Measurements from ENCODE around the gene BZW1. TPM values are rescaled to one million over a fixed set of nuclear protein-coding genes. Genes with fewer than 3 reads are reported as not detected.
A peak's percentile ranks its signal among the peaks of the same experiment; 100 is the strongest.

The BZW1 gene
- total RNA-seq, 1 experiment from 2014 or later: 454 TPM

GRCh38 chr2:200863782-200864175 is 52.1 kb downstream of the BZW1 start:
- ATAC-seq (peak; percentile 28), DNase-seq (ENCODE audit: low read depth, low spot score) (no peak)
- ChIA-PET RAD21 (ENCODE audit: low non-redundant PET in 1 of 2, low total read pairs in 2 of 2, uncharacterized antibody in 2 of 2, unreplicated experiment in 2 of 2) (no interaction called here), POLR2A (interaction anchor here (1.0 to 2.7 kb wide), 7 partner anchors 19 to 287 kb away, joined by 3 to 19 read pairs (median 3); partner anchors contain the start of genes NIF3L1 and PPIL3), CTCF (interaction anchor here (1.0 kb wide), 1 partner anchor 161 kb away, joined by 3 read pairs; no protein-coding TSS in a partner anchor)
- Histone ChIP-seq H3K4me2 (ENCODE audit: low read length) (peak overlapping the region; percentile 78), H3K4me3 (replicated peaks in 1 of 2; ENCODE audit: low read depth in 1 of 2, low read length in 2 of 2) (peak overlapping the region; percentile 90 to 96), H3K9me3 (ENCODE audit: control insufficient read depth in 1 of 2, insufficient read depth in 1 of 2, low read depth in 1 of 2, low read length in 2 of 2) (no peaks in the 10 kb centered on the region), H3K79me2 (ENCODE audit: insufficient read depth, low read length) (peaks cover 56% of the 10 kb centered on the region), H3K9me2 (ENCODE audit: insufficient read depth) (no peaks in the 10 kb centered on the region), H3K9ac (ENCODE audit: low read length) (peak overlapping the region; percentile 94), H4K20me1 (ENCODE audit: insufficient read depth) (0 out of 2 replicates have a peak, but pooled peaks cover 3% of the 10 kb centered on the region), H3K27me3 (ENCODE audit: insufficient read depth, low read length) (no peaks in the 10 kb centered on the region), H3K27ac (ENCODE audit: low read depth, low read length) (peak overlapping the region; percentile 97), H2AFZ (ENCODE audit: low read depth, low read length, poor library complexity, severe bottlenecking) (no peak overlapping the region), H3K36me3 (ENCODE audit: control insufficient read depth in 1 of 2, insufficient read depth in 2 of 2, low read length in 2 of 2) (peaks cover 20 to 32% of the 10 kb centered on the region in 2 experiments), H3K4me1 (ENCODE audit: control insufficient read depth in 1 of 2, insufficient read depth in 2 of 2, low read length in 2 of 2) (peaks cover 6 to 23% of the 10 kb centered on the region in 2 experiments; a peak in 3 of 4 replicates)
- no TSS peak for BruUV-seq (replicated peaks)
- intact Hi-C loops (cut with micrococcal nuclease): loop anchor here (2.0 to 5.0 kb wide), 3 partner anchors 25 to 151 kb away; partner anchors contain the start of genes BZW1, NIF3L1 and PPIL3
- no peak for TF ChIP-seq YY1 (IDR thresholded peaks at IDR 0.05; ENCODE audit: extremely low read depth, insufficient replicate concordance, low read depth, low read length)
- TF ChIP-seq ZNF274 (IDR thresholded peaks at IDR 0.05; ENCODE audit: low read depth, low read length): no peak
- no peak for TF ChIP-seq SP1 (IDR thresholded peaks at IDR 0.05; ENCODE audit: low read depth)
- TF ChIP-seq EZH2 (IDR thresholded peaks at IDR 0.05): no peak
- no peak for TF ChIP-seq TCF7L2 (IDR thresholded peaks at IDR 0.05; ENCODE audit: borderline replicate concordance, extremely low read depth, insufficient read depth, insufficient read length)
- TF ChIP-seq ZBTB33 (IDR thresholded peaks at IDR 0.05; ENCODE audit: extremely low read depth, insufficient replicate concordance, low read length): no peak
- no peak for TF ChIP-seq CEBPB (IDR thresholded peaks at IDR 0.05; ENCODE audit: low read depth)
- no peak for TF ChIP-seq POLR2A (IDR thresholded peaks at IDR 0.05; ENCODE audit: borderline replicate concordance, extremely low read depth, insufficient read depth, insufficient read length)
- no peak for TF ChIP-seq SIN3A (IDR thresholded peaks at IDR 0.05; ENCODE audit: low read depth)
- no peak; the same call in 1 of the 2 replicates for TF ChIP-seq ZFX (IDR thresholded peaks at IDR 0.05)
- no peak for TF ChIP-seq CTCF (IDR thresholded peaks at IDR 0.05 in 2 of 3, conservative IDR thresholded peaks at IDR 0.05 in 1 of 3; ENCODE audit: borderline replicate concordance in 1 of 3, insufficient read depth in 1 of 3, low read depth in 2 of 3, low read length in 2 of 3)
